Measurements from ENCODE around the gene NHEJ1. TPM values are rescaled to one million over a fixed set of nuclear protein-coding genes. Genes with fewer than 3 reads are reported as not detected.
A peak's percentile ranks its signal among the peaks of the same experiment; 100 is the strongest.

NHEJ1 gene
- total and polyA plus RNA-seq, 2 donors (not counting 1 experiment from before 2014, with no cell fraction given): 22.1 to 24.8 TPM

GRCh38 chr2:219078951-219079350, 81.7 kb downstream of the NHEJ1 start:
- no peaks in the 10 kb centered on the region for H4K20me1 ChIP-seq (ENCODE audit: control insufficient read depth, extremely low read depth, insufficient read depth, low read length)
- no peaks in the 10 kb centered on the region for H3K4me1 ChIP-seq (ENCODE audit: control insufficient read depth, extremely low read depth, insufficient read depth, low read length)
- H3K36me3 ChIP-seq (ENCODE audit: control insufficient read depth, insufficient read depth, low read length): peaks cover 3% of the 10 kb centered on the region
- H3K79me2 ChIP-seq (ENCODE audit: control insufficient read depth, insufficient read depth, low read length): no peaks in the 10 kb centered on the region
- H3K4me2 ChIP-seq (ENCODE audit: extremely low read depth, insufficient read depth, low read length): no peak overlapping the region
- no peak for TF ChIP-seq CTCF (conservative IDR thresholded peaks at IDR 0.05 in 1 of 2, IDR thresholded peaks at IDR 0.05 in 1 of 2; ENCODE audit: low read depth in 1 of 2, low read length in 2 of 2)
- TF ChIP-seq EZH2 (IDR thresholded peaks at IDR 0.05; ENCODE audit: low read length, missing control alignments): no peak
- H3K9ac ChIP-seq (ENCODE audit: insufficient read depth, low read length): no peak overlapping the region
- no peak overlapping the region for H3K4me3 ChIP-seq (replicated peaks in 1 of 4; ENCODE audit: control extremely low read depth in 1 of 4, insufficient read depth in 1 of 4, low read depth in 3 of 4, low read length in 4 of 4)
- no peaks in the 10 kb centered on the region for H3K27me3 ChIP-seq (ENCODE audit: control insufficient read depth, insufficient read depth, low read length)
- no peak for DNase-seq (ENCODE audit: low read depth in 2 of 2)
- H2AFZ ChIP-seq (ENCODE audit: low read length): no peak overlapping the region
- no peaks in the 10 kb centered on the region for H3K9me3 ChIP-seq (ENCODE audit: control insufficient read depth, insufficient read depth, low read depth, low read length)
- H3K27ac ChIP-seq (ENCODE audit: insufficient read depth, low read length): no peak overlapping the region

DNA sequence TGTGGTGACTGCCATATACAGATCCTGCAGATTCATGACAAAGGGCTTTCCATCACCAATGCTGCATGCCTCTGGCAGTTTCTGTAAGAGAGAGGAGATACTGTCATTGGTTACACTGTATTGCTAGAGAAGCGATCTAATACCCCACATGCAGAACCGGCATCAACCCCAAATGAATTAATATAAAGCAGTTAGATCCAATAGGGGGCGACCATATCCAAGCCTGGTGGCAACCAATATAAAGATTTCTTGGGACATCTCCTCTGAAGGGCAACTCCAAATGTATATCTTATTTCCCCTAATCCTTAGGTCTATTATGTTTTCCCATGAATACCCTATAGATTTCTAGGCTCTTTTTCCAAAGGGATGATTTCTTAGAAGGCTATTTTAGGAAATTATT, 82.5 kb downstream of the NHEJ1 start:
- Histone ChIP-seq H3K79me2 (ENCODE audit: control insufficient read depth, insufficient read depth, low read length) (no peaks in the 10 kb centered on the region), H2AFZ (ENCODE audit: low read length) (no peak overlapping the region), H3K36me3 (ENCODE audit: control insufficient read depth, insufficient read depth, low read length) (peaks cover 3% of the 10 kb centered on the region), H3K27me3 (ENCODE audit: control insufficient read depth, insufficient read depth, low read length) (no peaks in the 10 kb centered on the region), H4K20me1 (ENCODE audit: control insufficient read depth, extremely low read depth, insufficient read depth, low read length) (no peaks in the 10 kb centered on the region), H3K9ac (ENCODE audit: insufficient read depth, low read length) (no peak overlapping the region), H3K4me2 (ENCODE audit: extremely low read depth, insufficient read depth, low read length) (no peak overlapping the region), H3K4me1 (ENCODE audit: control insufficient read depth, extremely low read depth, insufficient read depth, low read length) (no peaks in the 10 kb centered on the region), H3K9me3 (ENCODE audit: control insufficient read depth, insufficient read depth, low read depth, low read length) (no peaks in the 10 kb centered on the region), H3K4me3 (replicated peaks in 1 of 4; ENCODE audit: control extremely low read depth in 1 of 4, insufficient read depth in 1 of 4, low read depth in 3 of 4, low read length in 4 of 4) (no peak overlapping the region), H3K27ac (ENCODE audit: insufficient read depth, low read length) (no peak overlapping the region)
- DNase-seq (ENCODE audit: low read depth in 2 of 2): no peak
- no peak for TF ChIP-seq EZH2 (IDR thresholded peaks at IDR 0.05; ENCODE audit: low read length, missing control alignments)
- peak in 1 of 2 donors; percentile 33 for TF ChIP-seq CTCF (conservative IDR thresholded peaks at IDR 0.05 in 1 of 2, IDR thresholded peaks at IDR 0.05 in 1 of 2; ENCODE audit: low read depth in 1 of 2, low read length in 2 of 2)

DNA sequence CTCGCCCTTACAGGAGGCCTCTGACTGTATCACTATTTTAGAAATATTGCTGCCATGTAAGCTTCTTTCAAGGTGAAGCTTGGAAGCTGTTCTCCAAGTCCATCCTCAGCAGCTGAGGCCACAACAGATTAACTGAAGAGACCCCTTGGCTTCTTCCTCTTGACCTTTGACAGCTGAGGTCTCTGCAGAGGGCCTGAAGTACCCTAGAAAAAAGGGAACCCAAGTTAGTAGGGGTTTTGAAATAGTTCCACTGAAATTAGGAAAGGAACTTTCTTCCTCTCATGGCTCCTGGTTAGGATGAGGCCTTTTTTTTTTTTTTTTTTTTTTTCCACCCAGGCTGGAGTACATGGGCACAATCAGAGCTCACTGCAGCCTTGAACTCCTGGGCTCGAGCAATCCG, 84.4 kb downstream of the NHEJ1 start:
- Histone ChIP-seq H3K4me2 (ENCODE audit: extremely low read depth, insufficient read depth, low read length) (no peak overlapping the region), H3K36me3 (ENCODE audit: control insufficient read depth, insufficient read depth, low read length) (peaks cover 3% of the 10 kb centered on the region), H3K4me1 (ENCODE audit: control insufficient read depth, extremely low read depth, insufficient read depth, low read length) (no peaks in the 10 kb centered on the region), H3K79me2 (ENCODE audit: control insufficient read depth, insufficient read depth, low read length) (no peaks in the 10 kb centered on the region), H3K27me3 (ENCODE audit: control insufficient read depth, insufficient read depth, low read length) (no peaks in the 10 kb centered on the region), H2AFZ (ENCODE audit: low read length) (no peak overlapping the region), H3K27ac (ENCODE audit: insufficient read depth, low read length) (no peak overlapping the region), H3K9me3 (ENCODE audit: control insufficient read depth, insufficient read depth, low read depth, low read length) (no peaks in the 10 kb centered on the region), H3K4me3 (replicated peaks in 1 of 4; ENCODE audit: control extremely low read depth in 1 of 4, insufficient read depth in 1 of 4, low read depth in 3 of 4, low read length in 4 of 4) (no peak overlapping the region), H4K20me1 (ENCODE audit: control insufficient read depth, extremely low read depth, insufficient read depth, low read length) (no peaks in the 10 kb centered on the region), H3K9ac (ENCODE audit: insufficient read depth, low read length) (no peak overlapping the region)
- TF ChIP-seq EZH2 (IDR thresholded peaks at IDR 0.05; ENCODE audit: low read length, missing control alignments) (no peak), CTCF (conservative IDR thresholded peaks at IDR 0.05 in 1 of 2, IDR thresholded peaks at IDR 0.05 in 1 of 2; ENCODE audit: low read depth in 1 of 2, low read length in 2 of 2) (no peak)
- no peak for DNase-seq (ENCODE audit: low read depth in 2 of 2)

Data from fibroblast of lung (primary cell).